NCI-H748 treated with DMSO at 0.1 percent for 48 hours (cell line): ENCODE results near the gene LIN28B.
"Not testable (repeated sequence)": the region's sequence is repeated elsewhere in the genome, so short reads cannot be mapped to it uniquely, and the experiment has no call there.

ENCODE experiments used
- DNase-seq: peaks from one replicate; lab custom pipeline; 2025; lab: John Stamatoyannopoulos, UW

Gene LIN28B

DNA sequence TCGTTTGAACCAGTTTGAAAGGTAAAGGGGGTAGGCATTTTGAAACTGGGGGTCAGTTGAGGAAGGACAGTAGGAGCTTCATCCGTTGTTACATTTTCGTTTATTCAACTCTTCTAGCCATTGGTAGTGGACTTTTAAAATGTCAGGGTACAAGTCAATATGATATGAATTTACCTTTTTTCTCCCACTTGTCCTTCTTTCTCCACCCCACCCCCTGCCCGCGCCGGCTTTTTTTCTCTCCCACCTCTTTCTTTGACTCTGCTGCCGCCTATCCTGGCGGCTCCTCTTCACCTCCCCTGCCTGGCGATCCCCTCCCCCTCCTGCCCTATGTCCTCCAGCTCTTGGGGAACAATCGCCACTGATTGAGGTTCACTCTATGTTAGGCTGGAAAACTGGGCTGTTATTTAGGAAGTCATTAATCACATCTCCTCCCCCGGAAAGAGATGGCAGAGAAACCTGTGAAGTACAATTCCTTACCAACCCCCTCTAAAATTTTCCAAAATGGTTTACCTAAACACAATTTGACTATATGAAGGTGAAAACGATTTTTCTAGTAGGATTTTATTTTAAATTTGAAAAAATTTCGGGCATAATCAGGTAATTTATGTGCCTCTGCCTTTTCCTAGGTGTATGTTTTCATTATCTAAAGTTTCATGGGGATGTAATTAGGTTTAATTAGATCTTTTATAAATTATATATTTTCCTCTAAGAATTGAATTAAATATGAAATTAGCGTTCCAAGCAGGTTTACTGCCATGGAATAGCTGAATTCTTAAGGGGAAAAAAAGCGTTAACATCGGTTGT lies 778 bp upstream of the LIN28B start:
- DNase-seq, result peak; percentile 70

- peak; percentile 63 for DNase-seq
These were observed 632 bp downstream of the LIN28B start for GRCh38 chr6:104957301-104958177.

DNA sequence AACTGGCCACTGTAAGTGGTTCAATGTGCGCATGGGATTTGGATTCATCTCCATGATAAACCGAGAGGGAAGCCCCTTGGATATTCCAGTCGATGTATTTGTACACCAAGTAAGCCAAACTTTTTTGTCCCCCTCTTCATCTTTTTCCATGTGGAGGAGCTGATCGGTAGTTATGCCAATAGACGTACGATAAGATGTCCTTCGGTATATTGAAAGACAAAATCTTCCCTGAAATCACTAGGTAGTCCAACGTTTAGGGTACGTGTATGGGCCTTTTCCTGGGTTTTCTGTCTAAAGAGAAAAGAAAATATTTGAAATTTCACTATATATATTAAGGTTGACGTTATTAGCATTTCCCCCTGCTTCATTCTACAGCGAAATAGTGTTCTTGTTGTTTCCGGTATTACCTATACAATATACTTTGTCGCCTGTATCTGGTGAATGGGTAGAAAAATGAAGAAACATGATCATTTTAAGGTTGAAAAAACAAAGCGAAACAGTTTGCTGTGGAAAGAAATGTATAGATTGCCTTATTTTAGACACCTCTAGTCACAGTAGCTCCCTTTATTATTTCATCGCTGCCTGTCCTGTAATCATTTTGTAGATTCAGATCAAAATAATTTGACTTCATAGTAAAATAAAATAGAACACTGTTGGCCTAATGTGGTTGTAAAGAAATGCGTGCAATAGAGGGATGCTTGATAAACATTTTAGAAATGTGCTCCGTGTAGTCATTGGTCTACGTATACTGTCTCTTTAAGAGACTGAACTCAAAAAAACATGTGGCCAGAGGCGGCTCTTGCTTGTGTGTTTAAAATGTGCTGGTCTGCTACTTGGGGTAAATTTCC lies 1.5 kb downstream of the LIN28B start:
- peak; percentile 37 for DNase-seq

DNA sequence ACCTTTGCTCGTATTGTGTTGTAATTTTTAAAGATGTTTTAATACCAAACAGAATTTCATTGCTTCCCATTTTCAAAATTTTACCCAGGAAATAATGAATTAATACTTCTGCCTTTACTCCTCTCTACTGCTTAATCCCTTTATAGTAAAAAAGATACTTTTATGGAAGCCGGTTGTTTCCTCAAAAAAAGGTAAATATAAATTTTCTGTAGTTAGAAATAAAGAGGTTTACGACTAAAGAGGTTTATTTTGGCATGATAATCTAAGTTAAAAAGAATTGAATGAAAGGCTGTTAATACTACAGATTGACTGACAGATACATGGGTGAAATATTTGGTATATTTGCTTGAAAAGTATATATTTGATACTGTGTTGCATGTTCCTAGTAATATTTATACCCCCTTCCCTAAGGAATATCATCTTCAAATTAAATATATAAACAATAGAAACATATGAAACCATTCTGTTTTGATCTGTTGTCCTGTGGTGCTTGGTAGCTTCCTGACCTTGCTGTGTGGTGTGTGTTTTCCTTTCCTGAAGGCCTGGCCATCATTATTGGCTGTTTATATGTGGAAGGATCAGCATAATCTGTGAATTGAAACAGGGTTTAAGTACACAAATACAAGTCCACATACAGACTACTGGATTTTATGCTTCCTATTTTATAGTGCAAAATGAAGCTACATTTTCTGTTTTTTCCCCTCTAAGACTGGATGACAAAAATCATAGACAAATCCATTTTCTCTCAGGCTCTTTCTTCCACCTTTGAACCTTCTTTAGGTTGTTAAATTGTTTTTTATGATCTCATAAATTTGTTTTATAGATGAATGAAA lies 2.3 kb downstream of the LIN28B start:
- DNase-seq, result no peak

DNA sequence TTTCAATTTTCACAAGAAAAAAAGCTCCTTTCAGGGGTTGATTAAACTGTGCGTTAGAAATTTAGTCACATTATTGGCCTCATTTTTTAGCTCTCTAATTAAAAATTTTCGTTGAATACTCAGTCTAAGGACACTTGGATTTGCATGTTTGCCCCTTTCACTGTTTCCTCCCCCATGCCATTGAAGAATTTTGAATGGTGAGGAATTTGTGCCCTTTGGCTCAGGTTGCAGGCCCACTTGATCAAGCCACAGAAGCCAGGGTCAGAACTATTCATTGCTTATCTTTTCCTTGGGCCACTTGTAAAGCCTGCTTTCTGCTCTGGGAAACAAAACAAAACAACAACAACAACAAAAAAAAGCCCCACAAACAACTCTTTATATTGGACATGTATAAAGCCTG lies 12.2 kb downstream of the LIN28B start:
- no peak for DNase-seq

DNA sequence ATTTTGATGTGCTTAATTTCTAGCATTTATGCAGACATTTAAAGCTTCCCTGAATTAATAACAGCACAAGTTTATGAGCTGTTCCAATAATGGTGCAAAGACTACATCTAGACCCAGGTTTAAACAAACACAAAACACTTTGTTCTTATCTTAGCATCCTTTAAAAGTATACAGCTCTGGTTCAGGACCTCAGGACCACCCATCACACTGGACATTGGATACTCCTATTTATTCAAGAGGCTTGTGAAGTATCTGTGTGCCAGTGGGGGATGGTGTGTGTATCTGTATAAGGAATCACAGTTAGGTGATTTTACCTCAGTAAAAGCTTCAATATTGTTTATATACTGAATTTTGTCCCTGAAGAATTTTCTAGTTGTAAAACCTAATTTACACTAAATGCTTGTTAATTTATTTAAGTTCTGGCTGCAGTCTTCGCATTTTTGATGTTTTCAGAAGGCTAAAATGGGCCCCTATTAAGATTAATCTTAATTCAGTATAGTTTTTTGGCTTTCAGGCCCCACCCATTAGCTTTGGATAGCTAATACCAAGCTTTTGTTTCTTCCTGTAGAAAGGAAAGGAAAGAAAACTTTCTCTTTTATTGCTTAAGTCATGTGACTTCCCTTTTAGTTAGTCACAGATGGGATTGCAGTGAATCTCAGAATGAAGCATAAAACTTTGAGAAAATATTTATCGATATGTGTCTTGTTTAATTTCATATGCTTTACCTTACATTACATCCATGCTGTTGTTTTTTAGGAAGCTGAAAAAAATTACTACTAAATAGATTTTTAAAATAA lies 13.1 kb downstream of the LIN28B start:
- DNase-seq, result no peak

- no peak for DNase-seq
These were observed 16.5 kb downstream of the LIN28B start for GRCh38 chr6:104973404-104973803.

- no peak for DNase-seq
These were observed 26.4 kb downstream of the LIN28B start for GRCh38 chr6:104983296-104983695.

DNA sequence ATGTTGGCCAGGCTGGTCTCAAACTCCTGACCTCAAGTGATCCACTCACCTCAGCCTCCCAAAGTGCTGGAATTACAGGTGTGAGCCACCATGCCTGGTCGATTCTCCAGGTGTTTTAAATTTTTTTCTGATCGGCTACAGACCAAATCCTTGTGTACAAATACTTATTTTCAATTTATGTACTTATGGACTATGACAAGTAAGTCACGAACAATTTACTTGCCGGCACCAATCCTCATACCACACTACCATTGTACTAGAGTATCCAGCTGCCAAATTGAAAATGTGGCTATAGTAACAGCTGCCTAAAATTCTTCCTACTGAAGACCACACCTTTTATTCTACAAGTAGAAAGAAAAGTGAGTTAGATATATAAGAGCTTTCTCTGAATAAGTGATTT lies 26.9 kb downstream of the LIN28B start:
- DNase-seq, result no peak

- no peak for DNase-seq
These were observed 27.9 kb downstream of the LIN28B start for GRCh38 chr6:104984831-104985230.

DNA sequence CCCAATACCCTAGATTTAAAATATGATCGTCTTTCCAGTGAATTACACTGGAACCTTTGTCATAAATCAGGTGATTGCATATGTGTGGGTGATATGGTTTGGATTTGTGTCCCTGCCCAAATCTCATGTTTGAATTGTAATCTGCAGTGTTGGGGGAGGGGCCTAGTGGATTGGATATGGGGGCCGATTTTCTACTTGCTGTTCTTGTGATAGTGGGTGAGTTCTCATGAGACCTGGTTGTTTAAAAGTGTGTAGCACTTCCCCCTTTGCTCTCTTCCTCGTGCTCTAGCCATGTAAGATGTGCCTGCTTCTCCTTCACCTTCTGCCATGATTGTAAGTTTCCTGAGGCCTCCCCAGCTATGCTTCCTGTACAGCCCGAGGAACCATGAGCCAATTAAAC lies 29.0 kb downstream of the LIN28B start:
- not testable (repeated sequence) for DNase-seq

- DNase-seq, result no peak
These were observed 29.7 kb downstream of the LIN28B start for GRCh38 chr6:104986625-104987024.

DNA sequence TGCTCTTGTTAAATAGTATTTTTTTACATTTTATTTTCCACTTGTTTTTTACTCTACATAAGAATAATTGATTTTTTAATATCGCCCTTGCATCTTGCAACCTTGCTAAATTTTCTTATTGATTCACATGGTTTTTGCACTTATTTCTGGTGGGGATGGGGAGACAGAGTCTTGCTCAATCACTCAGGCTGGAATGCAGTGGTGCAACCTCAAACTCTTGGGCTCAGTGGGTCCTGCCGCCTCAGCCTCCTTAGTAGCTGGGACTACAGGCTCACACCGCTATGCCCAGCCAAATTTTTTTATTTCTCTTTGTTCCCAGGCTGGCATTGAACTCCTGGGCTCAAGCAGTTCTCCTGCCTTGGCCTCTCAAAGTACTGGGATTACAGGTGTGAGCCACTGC lies 30.3 kb downstream of the LIN28B start:
- DNase-seq, result no peak

DNA sequence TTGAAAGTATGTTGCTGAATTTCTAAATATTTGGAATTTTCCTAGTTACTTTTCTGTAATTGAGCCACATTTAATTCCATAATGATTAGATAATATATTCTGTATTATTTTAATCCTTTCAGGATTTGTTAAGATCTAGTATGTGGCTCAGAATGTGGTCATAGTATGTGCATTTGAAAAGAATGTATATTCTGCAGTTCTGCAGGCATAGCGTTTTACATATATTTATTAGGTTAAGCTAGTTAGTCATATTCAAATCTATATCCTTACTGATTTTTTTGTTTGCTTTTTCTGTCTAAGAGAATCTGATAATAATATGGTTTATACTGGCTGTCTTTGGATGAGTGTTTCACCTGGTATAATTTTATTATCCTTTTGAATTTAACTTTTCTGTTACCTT lies 33.2 kb downstream of the LIN28B start:
- DNase-seq, result no peak

DNA sequence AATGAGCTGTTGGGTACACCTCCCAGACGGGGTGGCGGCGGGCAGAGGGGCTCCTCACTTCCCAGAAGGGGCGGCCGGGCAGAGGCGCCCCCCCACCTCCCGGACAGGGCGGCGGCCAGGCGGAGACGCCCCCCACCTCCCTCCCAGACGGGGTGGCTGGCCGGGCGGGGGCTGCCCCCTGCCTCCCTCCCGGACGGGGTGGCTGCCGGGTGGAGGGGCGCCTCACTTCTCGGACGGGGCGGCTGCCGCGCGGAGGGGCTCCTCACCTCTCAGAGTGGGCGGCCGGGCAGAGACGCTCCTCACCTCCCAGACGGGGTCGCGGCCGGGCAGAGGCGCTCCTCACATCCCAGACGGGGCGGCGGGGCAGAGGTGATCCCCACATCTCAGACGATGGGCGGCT lies 34.2 kb downstream of the LIN28B start:
- not testable (repeated sequence) for DNase-seq

GRCh38 chr6:104993576-104993975 lies 36.7 kb downstream of the LIN28B start:
- DNase-seq, result not testable (repeated sequence)

- no peak for DNase-seq
These were observed 39.2 kb downstream of the LIN28B start for GRCh38 chr6:104995989-104996617.

- no peak for DNase-seq
These were observed 44.2 kb downstream of the LIN28B start for GRCh38 chr6:105001063-105001462.

DNA sequence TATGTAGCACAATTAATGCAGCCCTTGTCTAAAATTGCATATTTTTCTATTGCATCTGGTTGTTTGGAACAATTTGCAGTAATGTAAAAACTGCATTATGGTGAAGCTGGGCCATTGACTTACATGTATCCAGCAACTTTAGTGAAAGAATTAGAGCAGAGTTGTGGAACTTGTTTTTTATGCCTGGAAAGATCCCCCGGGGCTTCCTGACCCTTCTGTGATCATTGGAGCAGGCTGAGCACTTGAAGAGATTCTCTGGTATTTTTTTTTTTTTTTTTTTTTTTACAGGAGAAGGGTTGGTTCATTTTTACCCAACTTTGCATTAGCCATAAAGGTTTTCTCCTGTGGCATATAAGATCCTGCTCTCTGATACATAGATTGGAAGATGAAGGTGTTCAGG lies 45.0 kb downstream of the LIN28B start:
- DNase-seq, result no peak

DNA sequence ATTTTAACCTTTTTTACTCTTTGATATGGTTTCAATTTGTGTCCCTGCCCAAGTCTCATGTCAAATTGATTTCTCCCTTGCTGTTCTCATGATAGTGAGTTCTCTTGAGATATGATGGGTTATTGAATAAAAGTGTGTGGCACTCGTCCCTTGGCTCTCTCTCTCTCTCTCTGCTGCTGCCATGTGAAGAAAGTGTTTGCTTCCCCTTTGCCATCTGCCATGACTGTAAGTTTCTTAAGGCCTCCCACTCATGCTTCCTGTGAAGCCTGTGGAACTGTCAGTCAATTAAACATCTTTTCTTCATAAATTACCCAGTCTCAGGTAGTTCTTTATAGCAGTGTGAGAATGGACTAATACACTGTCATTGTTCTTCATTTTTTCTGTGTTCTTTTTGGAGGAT lies 48.5 kb downstream of the LIN28B start:
- no peak for DNase-seq
